HUES64 (cell line): Measurements from ENCODE around the gene CDH4.

Source experiments
- H3K27ac ChIP-seq: 2 replicates; pipeline ENCODE4 v1.7.0; 2013; ENCODE audit warnings: low read depth, low read length, inconsistent platforms
- H3K27me3 ChIP-seq: 2 replicates; pipeline ENCODE4 v1.6.1; 2013; ENCODE audit warnings: mild to moderate bottlenecking, low read length; ENCODE audit not compliant: insufficient read depth
- H3K36me3 ChIP-seq: 2 replicates; pipeline ENCODE4 v1.6.1; 2013; ENCODE audit warnings: mild to moderate bottlenecking, low read length; ENCODE audit not compliant: insufficient read depth
- H3K4me1 ChIP-seq: 2 replicates; pipeline ENCODE4 v1.6.1; 2013; ENCODE audit warnings: mild to moderate bottlenecking, low read length, moderate library complexity; ENCODE audit not compliant: insufficient read depth
- H3K4me3 ChIP-seq: 2 replicates; pipeline ENCODE4 v1.5.1; 2013; ENCODE audit warnings: mild to moderate bottlenecking, low read length, moderate library complexity
- H3K9ac ChIP-seq: 2 replicates; pipeline ENCODE4 v1.6.1; 2013; ENCODE audit warnings: mild to moderate bottlenecking, low read depth, low read length
- H3K9me3 ChIP-seq: 2 replicates; pipeline ENCODE4 v1.6.1; 2013; ENCODE audit warnings: low read depth, low read length; ENCODE audit not compliant: insufficient read depth
- WGBS: fragments of 150-250, 120-280 bp; methylation state at CpG from one replicate; pipeline ENCODE4 v1.1.7; 2013; ENCODE audit warnings: missing lambda C conversion rate; 5-methylcytosine and 5-hydroxymethylcytosine counted together

CDH4 gene

DNA sequence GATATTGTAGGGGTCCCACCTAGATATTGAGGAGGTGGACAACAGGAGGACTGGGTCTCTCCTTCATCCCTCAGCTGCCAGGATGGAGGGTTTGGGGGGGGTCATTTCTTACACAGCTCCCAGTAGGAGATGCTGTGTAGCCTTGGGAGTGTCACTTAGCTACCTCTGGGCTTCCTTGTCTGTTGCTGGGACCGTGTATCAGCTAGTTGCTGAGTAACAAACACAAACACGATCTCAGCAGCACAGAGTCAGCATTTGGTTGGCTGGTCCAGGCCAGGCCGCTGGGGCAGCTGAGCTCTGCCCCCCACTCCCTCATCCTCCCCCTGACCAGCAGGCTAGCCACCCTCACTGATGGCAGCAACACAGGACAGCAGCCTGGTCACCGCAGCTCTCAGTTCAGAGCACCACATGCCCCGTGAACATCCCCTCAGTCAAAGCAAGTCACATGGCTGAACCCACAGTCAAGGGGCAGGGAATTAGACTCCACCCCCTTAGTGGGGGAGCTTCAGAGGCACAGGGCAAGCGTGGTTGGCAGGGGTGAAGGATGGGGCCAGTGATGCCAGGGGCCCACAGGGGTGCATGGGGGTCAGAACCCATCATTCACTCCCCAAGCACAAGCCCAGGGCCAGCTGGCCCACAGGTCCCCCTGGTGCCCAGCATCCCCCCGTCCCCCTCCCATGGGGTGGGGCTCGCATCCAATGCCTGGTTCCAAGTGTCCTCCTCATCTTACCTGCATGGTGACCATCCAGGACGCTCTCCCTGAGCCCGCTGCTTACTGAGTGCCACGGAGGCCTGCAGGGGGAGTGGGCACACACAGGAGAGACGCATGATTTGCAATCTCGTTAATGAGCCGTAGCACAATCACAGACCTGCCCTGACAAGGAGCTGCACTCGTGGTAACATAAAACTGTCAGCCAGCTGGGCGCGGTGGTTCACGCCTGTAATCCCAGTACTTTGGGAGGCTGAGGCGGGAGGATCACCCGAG lies 701.3 kb downstream of the CDH4 start:
- Histone ChIP-seq H3K4me3 (no peak overlapping the region), H3K27me3 (no peaks in the 10 kb centered on the region), H3K4me1 (no peaks in the 10 kb centered on the region), H3K9me3 (no peaks in the 10 kb centered on the region), H3K27ac (no peak overlapping the region), H3K9ac (no peak overlapping the region), H3K36me3 (no peaks in the 10 kb centered on the region)
- WGBS = 93% methylated on average over 20 of the region's 20 CpGs

- WGBS = 84% methylated on average over 16 of the region's 16 CpGs
- Histone ChIP-seq H3K27ac (no peak overlapping the region), H3K36me3 (no peaks in the 10 kb centered on the region), H3K4me1 (no peaks in the 10 kb centered on the region), H3K4me3 (no peak overlapping the region), H3K9me3 (no peaks in the 10 kb centered on the region), H3K27me3 (no peaks in the 10 kb centered on the region), H3K9ac (no peak overlapping the region)
Measured at GRCh38 chr20:61954276-61955021, 702.4 kb downstream of the CDH4 start.

DNA sequence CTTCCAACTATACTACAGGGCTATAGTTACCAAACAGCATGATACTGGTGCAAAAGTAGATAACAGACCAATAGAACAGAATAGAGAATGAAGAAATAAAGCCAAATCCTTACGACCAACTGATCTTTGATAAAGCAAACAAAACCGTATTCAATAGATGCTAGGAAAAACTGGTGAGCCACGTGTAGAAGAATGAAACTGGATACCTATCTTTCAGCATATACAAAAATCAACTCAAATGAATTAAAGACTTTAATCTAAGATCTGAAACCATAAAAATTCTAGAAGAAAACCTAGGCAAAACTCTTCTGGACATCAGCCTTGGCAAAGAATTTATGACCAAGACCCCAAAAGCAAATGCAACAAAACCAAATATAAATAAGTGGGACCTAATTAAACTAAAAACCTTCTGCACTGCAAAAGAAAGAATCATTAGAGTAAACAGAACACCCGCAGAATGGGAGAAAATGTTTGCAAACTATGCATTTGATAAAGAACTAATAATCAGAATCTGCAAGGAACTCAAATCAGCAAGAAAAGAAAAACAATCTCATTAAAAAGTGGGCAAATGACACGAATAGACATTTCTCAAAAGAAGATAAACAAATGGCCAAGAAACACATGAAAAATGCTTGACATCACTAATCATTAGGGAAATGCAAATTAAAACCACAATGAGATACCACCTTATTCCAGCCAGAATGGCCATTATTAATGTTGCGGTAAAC lies 703.8 kb downstream of the CDH4 start:
- no peak overlapping the region for H3K4me3 ChIP-seq
- WGBS = 91% methylated on average over 5 of the region's 6 CpGs
- no peaks in the 10 kb centered on the region for H3K27me3 ChIP-seq

DNA sequence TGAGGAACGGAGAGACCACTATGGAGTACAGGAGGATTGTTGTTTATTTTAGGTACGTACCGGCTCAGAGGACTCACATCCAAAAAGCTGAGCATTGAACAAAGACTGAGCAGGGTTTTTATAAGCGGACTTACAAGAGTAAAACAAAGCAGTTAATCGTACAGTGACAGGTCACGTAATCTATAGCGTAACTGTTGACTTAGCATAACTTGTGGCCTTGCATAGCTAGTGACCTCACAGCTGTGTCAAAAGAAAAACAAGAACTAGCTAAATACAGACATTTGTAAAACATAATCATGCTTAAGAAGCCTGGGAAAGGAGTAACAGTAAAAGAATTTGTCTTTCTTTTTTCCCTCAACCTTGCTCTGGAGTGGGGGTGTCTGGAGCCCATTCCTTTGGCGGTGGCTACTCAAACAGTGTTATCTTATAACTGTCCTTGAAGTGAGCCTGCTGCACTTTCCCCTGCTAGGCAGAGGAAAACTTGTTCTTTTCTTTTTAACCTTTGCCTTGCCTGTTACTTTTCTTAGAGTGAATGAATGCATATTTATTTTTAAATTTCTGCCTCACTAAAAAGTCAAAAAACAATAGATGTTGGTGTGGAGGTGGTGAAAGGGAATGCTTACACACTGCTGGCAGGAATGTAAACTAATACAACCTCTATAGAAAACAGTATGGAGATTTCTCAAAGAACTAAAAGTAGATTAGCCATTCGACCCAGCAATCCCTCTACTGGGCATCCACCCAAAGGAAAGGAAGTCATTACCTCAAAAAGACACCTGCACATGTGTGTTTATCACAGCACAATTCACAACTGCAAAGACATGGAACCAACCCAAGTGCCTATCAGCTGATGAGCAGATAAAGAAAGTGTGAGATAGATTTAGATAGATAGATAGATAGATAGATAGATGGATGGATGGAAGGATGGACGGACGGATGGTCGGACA lies 704.6 kb downstream of the CDH4 start:
- Histone ChIP-seq H3K4me1 (no peaks in the 10 kb centered on the region), H3K9ac (no peak overlapping the region), H3K36me3 (no peaks in the 10 kb centered on the region), H3K4me3 (no peak overlapping the region), H3K27me3 (no peaks in the 10 kb centered on the region), H3K27ac (no peak overlapping the region), H3K9me3 (no peaks in the 10 kb centered on the region)
- WGBS = 84% methylated on average over 9 of the region's 12 CpGs

More for the DNA sequence above, 703.8 kb downstream of the CDH4 start:
- Histone ChIP-seq H3K9me3 (no peaks in the 10 kb centered on the region), H3K27ac (no peak overlapping the region), H3K4me1 (no peaks in the 10 kb centered on the region), H3K9ac (no peak overlapping the region), H3K36me3 (no peaks in the 10 kb centered on the region)

- Histone ChIP-seq H3K27ac (no peak overlapping the region), H3K9ac (no peak overlapping the region), H3K27me3 (no peaks in the 10 kb centered on the region), H3K4me3 (no peak overlapping the region), H3K4me1 (no peaks in the 10 kb centered on the region), H3K9me3 (no peaks in the 10 kb centered on the region), H3K36me3 (no peaks in the 10 kb centered on the region)
- 93% methylated on average over 12 of the region's 12 CpGs for WGBS
Measured at GRCh38 chr20:61957961-61958715, 706.1 kb downstream of the CDH4 start.

DNA sequence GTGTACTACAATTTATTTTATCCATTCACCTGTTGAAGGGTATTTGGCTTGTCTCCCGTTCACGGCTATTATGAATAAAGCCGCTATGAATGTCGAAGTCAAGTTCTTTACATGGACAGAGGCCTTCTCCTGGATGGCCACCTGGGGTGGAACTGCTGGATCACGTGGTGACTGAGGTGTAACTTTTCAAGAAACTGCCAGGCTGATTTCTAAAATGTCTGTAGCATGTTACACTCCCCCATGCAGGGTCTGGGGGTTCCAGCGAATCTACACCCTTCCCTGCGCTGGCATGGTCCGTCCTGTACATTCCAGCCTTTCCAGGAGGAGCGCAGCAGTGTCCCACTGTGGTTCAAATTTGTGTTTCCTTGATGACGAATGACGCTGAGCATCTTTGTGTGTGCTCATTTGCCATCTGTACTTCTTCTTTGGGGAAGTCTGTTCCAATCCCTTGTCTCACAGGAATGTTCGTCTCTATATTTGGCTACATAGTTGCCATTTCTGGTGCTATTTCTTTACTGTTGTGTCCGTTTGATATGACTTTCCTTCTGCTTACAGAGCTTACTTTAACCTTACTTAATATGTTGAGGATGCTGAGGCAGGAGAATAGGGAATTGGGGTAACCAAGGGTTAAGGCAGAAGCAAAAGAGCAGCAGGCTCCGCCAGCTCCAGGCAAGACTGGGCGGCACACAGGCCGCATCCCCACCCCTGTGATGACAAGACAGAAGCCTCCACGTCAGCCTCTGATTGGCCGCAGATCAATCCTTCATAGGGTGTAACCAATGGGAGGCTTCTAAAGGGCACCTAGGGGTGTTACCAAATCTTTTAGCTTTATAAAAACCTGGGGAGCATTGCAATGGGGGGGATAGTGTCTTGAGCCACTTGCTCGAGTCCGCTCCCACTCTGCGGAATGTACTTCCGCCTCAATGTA lies 707.0 kb downstream of the CDH4 start:
- no peaks in the 10 kb centered on the region for H3K36me3 ChIP-seq
- no peaks in the 10 kb centered on the region for H3K27me3 ChIP-seq
- no peak overlapping the region for H3K4me3 ChIP-seq
- H3K4me1 ChIP-seq = no peaks in the 10 kb centered on the region
- WGBS = 86% methylated on average over 21 of the region's 22 CpGs
- H3K9ac ChIP-seq = no peak overlapping the region
- H3K27ac ChIP-seq = no peak overlapping the region
- no peaks in the 10 kb centered on the region for H3K9me3 ChIP-seq

DNA sequence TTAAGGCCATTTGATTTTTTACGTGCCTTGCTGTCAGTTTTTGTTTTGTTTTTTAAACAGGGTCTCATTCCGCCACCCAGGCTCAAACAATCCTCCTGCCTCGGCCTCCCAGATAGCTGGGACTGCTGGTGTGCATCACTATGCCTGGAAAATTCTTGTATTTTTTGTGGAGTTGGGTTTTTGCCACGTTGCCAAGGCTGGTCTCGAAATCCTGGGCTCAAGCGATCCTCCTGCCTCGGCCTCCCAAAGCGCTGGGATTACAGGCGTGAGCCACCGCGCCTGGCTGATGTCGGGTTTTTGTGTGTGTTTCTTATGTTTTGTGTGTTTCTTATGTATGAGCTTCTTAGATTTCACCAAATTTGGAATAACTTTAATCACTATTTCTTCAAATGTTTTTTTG lies 708.8 kb downstream of the CDH4 start:
- WGBS = 92% methylated on average over 11 of the region's 12 CpGs
- no peaks in the 10 kb centered on the region for H3K4me1 ChIP-seq
- H3K27me3 ChIP-seq = no peaks in the 10 kb centered on the region
- no peak overlapping the region for H3K9ac ChIP-seq
- H3K27ac ChIP-seq = no peak overlapping the region
- H3K9me3 ChIP-seq = no peaks in the 10 kb centered on the region
- no peak overlapping the region for H3K4me3 ChIP-seq
- H3K36me3 ChIP-seq = no peaks in the 10 kb centered on the region

DNA sequence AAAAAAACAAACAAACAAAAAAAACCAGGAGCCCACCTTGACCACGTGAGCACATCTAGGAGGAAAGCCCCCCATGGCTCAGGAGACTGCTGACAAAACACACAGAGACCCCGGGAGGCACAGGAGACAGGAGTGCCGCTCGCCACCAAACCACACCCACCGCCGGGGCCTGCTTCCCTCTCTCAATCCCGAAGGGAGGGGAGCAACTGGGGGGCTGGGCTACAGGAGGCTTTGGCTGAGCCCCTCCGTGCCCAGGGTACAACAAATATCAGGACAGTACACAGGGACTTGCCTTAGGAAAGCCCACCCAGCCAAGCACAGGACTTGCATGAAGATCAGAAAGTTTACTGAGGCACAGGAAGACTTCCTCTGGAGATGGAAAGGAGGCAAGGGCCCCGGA lies 711.1 kb downstream of the CDH4 start:
- no peak overlapping the region for H3K4me3 ChIP-seq
- no peaks in the 10 kb centered on the region for H3K4me1 ChIP-seq
- H3K27me3 ChIP-seq = no peaks in the 10 kb centered on the region
- H3K9ac ChIP-seq = no peak overlapping the region
- H3K27ac ChIP-seq = no peak overlapping the region
- 61% methylated on average over 9 of the region's 9 CpGs for WGBS
- no peaks in the 10 kb centered on the region for H3K9me3 ChIP-seq
- no peaks in the 10 kb centered on the region for H3K36me3 ChIP-seq

DNA sequence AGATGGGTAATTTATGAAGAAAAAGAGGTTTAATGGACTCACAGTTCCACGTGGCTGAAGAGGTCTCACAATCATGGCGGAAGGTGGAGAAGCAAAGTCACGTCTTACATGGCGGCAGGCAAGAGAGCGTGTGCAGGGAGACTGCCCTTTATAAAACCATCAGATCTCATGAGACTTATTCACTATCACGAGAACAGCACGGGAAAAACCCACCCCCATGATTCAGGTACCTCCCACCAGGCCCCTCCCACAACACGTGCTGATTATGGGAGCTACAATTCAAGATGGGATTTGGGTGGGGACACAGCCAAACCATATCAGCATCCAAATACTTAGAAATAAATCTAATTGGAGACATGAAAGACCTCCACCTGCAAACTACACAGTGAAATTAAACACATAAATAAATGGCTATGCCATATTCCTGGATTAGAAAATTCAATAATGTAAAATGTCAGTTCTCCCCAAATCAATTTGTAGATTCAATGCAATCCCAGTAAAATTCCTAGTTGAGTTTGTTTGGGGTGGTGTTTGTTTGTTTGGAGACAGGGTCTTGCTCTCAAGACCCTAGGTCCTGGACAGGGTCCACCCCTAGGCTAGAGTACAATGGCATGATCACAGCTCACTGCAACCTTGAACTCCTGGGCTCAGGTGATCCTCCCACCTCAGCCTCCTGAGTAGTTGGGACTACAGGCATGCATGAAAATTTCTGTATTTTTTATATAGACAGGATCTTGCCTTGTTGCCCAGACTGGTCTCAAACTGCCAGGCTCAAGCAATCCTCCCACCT lies 712.0 kb downstream of the CDH4 start:
- Histone ChIP-seq H3K4me1 (no peaks in the 10 kb centered on the region), H3K27ac (no peak overlapping the region), H3K9ac (no peak overlapping the region), H3K9me3 (no peaks in the 10 kb centered on the region), H3K36me3 (no peaks in the 10 kb centered on the region), H3K27me3 (no peaks in the 10 kb centered on the region), H3K4me3 (no peak overlapping the region)
- 93% methylated on average over 6 of the region's 8 CpGs for WGBS
